Measurements from ENCODE around the gene AXIN1. TPM values are rescaled to one million over a fixed set of nuclear protein-coding genes. Genes with fewer than 3 reads are reported as not detected.
"Not testable (repeated sequence)": the region's sequence is repeated elsewhere in the genome, so short reads cannot be mapped to it uniquely, and the experiment has no call there.

Gene AXIN1
- total RNA-seq, 3 donors from 2014 or later = 16.5 to 22.6 (median 22.4) TPM

DNA sequence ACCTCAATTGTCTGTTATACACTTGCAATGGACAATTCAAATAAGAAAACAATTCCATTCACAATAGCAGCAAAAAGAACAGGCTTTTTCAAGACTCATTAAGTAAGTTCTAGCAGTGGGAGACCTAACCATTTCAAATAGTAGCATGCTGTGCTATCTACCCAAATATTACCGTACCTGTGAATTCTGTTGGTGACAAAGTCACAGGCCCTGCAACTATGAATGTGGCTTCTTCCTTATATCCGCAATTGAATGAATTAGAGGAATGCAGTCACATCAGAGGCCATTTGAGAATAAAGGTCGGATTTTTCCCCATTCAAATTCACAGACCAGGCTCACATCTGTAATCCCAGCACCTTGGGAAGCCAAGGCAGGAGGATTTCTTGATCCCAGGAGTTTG, 43.7 kb upstream of the AXIN1 start:
- Histone ChIP-seq H3K4me3 (peak overlapping the region; percentile 56 to 96 (median 72)), H3K9me3 (no peaks in the 10 kb centered on the region), H3K4me1 (no peaks in the 10 kb centered on the region), H3K27me3 (no peaks in the 10 kb centered on the region), H3K36me3 (no peaks in the 10 kb centered on the region), H3K27ac (peak overlapping the region; percentile 73 to 91)
- TF ChIP-seq, protein P1, sequence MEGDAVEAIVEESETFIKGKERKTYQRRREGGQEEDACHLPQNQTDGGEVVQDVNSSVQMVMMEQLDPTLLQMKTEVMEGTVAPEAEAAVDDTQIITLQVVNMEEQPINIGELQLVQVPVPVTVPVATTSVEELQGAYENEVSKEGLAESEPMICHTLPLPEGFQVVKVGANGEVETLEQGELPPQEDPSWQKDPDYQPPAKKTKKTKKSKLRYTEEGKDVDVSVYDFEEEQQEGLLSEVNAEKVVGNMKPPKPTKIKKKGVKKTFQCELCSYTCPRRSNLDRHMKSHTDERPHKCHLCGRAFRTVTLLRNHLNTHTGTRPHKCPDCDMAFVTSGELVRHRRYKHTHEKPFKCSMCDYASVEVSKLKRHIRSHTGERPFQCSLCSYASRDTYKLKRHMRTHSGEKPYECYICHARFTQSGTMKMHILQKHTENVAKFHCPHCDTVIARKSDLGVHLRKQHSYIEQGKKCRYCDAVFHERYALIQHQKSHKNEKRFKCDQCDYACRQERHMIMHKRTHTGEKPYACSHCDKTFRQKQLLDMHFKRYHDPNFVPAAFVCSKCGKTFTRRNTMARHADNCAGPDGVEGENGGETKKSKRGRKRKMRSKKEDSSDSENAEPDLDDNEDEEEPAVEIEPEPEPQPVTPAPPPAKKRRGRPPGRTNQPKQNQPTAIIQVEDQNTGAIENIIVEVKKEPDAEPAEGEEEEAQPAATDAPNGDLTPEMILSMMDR (IDR thresholded peaks at IDR 0.05) = no peak
- TF ChIP-seq POLR2A (IDR thresholded peaks at IDR 0.05) (no peak), POLR2AphosphoS5 (IDR thresholded peaks at IDR 0.05) (no peak)
- intact Hi-C loops (cut with DNase I; ENCODE audit: low total_unique reads) = no loop called here
- no peak for DNase-seq (ENCODE audit: low spot score in 2 of 2)

DNA sequence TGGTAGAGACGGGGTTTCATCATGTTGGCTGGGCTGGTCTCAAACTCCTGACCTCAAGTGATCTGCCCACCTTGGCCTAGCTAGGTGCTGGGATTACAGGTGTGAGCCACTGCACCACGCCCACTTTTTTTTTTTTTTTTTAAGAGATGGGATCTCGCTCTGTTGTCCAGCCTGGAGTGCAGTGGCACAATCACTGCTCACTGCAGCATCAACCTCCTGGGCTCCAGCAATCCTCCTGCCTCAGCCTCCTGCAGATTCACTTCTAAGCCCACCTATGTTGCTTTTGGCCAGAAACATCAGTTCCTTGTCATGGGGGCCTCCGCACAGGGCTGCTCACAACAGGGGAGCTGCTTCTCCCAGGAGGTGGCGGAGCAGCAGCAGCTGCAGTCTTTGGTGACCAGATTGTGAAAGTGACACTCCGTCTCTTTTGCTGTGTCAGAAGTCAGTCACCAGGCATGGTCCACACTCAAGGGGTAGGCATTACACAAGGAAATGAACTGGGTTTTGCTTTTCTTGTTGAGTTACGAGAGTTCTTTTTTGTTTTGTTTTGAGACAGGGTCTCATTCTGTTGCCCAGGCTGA, 40.0 kb upstream of the AXIN1 start:
- Histone ChIP-seq H3K4me1 (no peaks in the 10 kb centered on the region), H3K9me3 (no peaks in the 10 kb centered on the region), H3K27ac (no peak overlapping the region), H3K4me3 (no peak overlapping the region), H3K27me3 (no peaks in the 10 kb centered on the region), H3K36me3 (no peaks in the 10 kb centered on the region)
- DNase-seq (ENCODE audit: low spot score in 2 of 2) = no peak
- TF ChIP-seq, protein P1 (IDR thresholded peaks at IDR 0.05) = no peak
- TF ChIP-seq POLR2A (IDR thresholded peaks at IDR 0.05) (no peak), POLR2AphosphoS5 (IDR thresholded peaks at IDR 0.05) (no peak)
- intact Hi-C loops (cut with DNase I; ENCODE audit: low total_unique reads) = no loop called here

DNA sequence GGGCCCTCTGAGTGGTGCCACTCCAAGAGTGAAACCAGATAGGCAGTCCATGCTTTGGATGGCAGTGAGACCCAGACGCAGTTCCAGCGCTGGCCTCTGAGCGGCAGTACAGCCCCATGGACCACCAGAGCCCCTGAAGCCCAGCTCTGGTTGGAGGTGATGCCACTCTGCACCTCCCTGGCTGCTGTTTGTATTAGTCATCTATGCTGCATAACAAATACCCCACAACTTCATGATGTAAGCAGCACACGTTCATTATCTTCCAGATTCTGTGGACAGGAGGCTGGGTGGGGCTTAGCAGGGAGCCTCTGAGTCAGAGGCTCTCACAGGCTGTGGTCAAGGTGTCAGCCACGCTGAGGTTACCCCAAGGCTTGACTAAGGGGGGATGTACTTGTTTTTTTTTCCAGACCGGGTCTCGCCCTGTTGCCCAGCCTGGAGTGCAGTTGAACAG, 39.4 kb upstream of the AXIN1 start:
- intact Hi-C loops (cut with DNase I; ENCODE audit: low total_unique reads) = no loop called here
- no peaks in the 10 kb centered on the region for H3K27me3 ChIP-seq
- H3K9me3 ChIP-seq = no peaks in the 10 kb centered on the region
- H3K4me3 ChIP-seq = no peak overlapping the region
- TF ChIP-seq POLR2AphosphoS5 (IDR thresholded peaks at IDR 0.05) = no peak
- TF ChIP-seq, protein P1 (IDR thresholded peaks at IDR 0.05) = peak in 2 of 3 donors; percentile 46 to 57
- no peaks in the 10 kb centered on the region for H3K4me1 ChIP-seq
- no peak overlapping the region for H3K27ac ChIP-seq
- no peak for DNase-seq (ENCODE audit: low spot score in 2 of 2)
- no peaks in the 10 kb centered on the region for H3K36me3 ChIP-seq

DNA sequence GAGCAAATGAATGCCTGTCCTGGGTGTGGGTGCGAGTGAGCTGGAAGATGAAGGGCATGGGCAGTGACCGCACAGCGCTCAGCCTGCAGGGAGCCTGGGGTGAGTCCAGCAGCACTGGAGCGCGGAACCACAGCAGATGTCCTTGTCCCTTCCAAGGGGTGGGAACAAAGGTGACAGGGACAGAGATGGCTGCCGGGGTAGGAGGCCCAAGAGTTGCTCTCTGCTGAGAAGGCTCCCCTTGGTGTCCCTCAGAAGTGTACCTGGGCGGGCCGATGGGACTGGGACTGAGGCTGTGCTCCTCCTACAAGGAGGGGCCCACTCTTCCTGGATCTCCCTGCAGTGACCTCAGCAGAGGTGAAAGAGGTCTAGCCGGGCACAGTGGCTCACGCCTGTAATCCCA, 36.8 kb upstream of the AXIN1 start:
- Histone ChIP-seq H3K4me3 (no peak overlapping the region), H3K27me3 (no peaks in the 10 kb centered on the region), H3K4me1 (no peaks in the 10 kb centered on the region), H3K9me3 (no peaks in the 10 kb centered on the region), H3K27ac (no peak overlapping the region), H3K36me3 (no peaks in the 10 kb centered on the region)
- intact Hi-C loops (cut with DNase I; ENCODE audit: low total_unique reads) = no loop called here
- TF ChIP-seq POLR2A (IDR thresholded peaks at IDR 0.05) (no peak), POLR2AphosphoS5 (IDR thresholded peaks at IDR 0.05) (no peak)
- TF ChIP-seq, protein P1 (IDR thresholded peaks at IDR 0.05) = no peak
- DNase-seq (ENCODE audit: low spot score in 2 of 2) = no peak

DNA sequence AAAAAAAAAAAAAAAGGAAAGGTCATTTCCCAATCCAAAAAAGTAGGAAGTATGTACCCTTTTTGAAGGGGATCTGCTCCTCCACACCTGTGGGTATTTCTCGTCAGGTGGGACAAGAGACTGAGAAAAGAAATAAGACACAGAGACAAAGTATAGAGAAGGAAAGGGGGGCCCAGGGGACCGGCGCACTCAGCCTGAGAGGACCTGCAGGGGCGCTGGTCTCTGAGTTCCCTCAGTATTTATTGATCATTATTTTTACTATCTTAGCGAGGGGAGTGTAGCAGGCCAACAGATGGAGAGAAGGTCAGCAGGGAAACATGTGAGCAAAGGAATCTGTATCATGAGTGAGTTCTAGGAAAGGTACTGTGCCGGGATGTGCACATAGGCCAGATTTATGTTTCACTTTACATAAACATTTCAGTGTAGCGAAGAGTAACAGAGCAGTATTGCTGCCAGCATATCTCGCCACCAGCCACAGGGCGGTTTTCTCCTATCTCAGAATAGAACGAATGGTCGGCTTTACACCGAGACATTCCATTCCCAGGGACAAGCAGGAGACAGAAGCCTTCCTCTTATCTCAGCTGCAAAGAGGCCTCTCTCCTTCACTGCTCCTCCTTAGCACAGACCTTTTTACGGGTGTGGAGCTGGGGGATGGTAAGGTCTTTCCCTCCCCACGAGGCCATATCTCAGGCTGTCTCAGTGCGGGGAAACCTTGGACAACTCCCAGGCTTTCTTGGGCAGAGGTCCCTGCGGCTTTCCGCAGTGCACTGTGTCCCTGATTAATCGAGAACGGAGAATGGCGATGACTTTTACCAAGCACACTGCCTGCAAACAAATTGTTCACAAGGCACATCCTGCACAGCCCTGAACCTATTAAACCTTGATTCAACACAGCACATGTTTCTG, 35.5 kb upstream of the AXIN1 start:
- H3K4me1 ChIP-seq; H3K27me3 ChIP-seq; H3K27ac ChIP-seq; H3K36me3 ChIP-seq; H3K9me3 ChIP-seq; DNase-seq (ENCODE audit: low spot score in 2 of 2); H3K4me3 ChIP-seq; intact Hi-C loops (cut with DNase I; ENCODE audit: low total_unique reads): not testable (repeated sequence)

All from breast epithelium (tissue), 4 donors.